ENCODE results near the gene SIMC1.

GRCh38 chr5:176383248-176383905 lies 145.2 kb downstream of the SIMC1 start:
- TF ChIP-seq CHD2 (IDR thresholded peaks at IDR 0.05; ENCODE audit: low read length, partially characterized antibody) = no peak
- TF ChIP-seq POLR2AphosphoS5 (IDR thresholded peaks at IDR 0.05; ENCODE audit: low read depth, low read length) = no peak
- TF ChIP-seq CTCF (IDR thresholded peaks at IDR 0.05) = no peak
- no peak for TF ChIP-seq EP300 (IDR thresholded peaks at IDR 0.05; ENCODE audit: borderline replicate concordance in 1 of 2, low read depth in 1 of 2, low read length in 1 of 2)
- no peak for TF ChIP-seq JUND (IDR thresholded peaks at IDR 0.05)

All from SK-N-SH (cell line).